22Rv1 (cell line): ENCODE results near the gene HPCA.

Source experiments
- CTCF ChIP-seq: fragments of 450-650 bp; IDR thresholded peaks from 2 replicates; pipeline ENCODE4 v1.5.1; 2017; ENCODE audit warnings: mild to moderate bottlenecking
- ZFX ChIP-seq: fragments of 450-650 bp; IDR thresholded peaks from 2 replicates; pipeline ENCODE4 v1.6.1; 2017; ENCODE audit warnings: antibody characterized with exemption, borderline replicate concordance

GRCh38 chr1:32867671-32868070, 18.6 kb upstream of the HPCA start:
- no peak for TF ChIP-seq CTCF
- no peak for TF ChIP-seq ZFX
